GM12878 (cell line): ENCODE data around the gene TNK2. TPM values are rescaled to one million over a fixed set of nuclear protein-coding genes. Genes with fewer than 3 reads are reported as not detected.

Experiments used
- ATAC-seq: fragments of 200-7000 bp; cut with Tn5 transposase; 3 replicates; pipeline ENCODE4 v1.9.1; 2020; ENCODE audit warnings: mild to moderate bottlenecking, moderate library complexity
- BruUV-seq: library from RNA; stranded (reverse); fragments of 400-500 nt; replicated peaks from 2 replicates; lab custom pipeline; 2021; lab: Mats Ljungman, UMichigan
- CTCF ChIA-PET: fragments of 300-600 bp; sonication (Branson Sonifier 250); formaldehyde crosslinking; extraction: SDS; loops from one replicate; lab custom pipeline; 2021; ENCODE audit warnings: inconsistent platforms; lab: Yijun Ruan, JAX
- POLR2A ChIA-PET: fragments of 350-600 bp; formaldehyde crosslinking; extraction: SDS; loops from one replicate; lab custom pipeline; 2021; ENCODE audit warnings: inconsistent platforms; lab: Charles Lee
- RAD21 ChIA-PET: fragments of 300-600 bp; sonication (Branson Sonifier 250); formaldehyde crosslinking; loops from one replicate; lab custom pipeline; 2023; ENCODE audit warnings: antibody characterized with exemption; ENCODE audit not compliant: unreplicated experiment; lab: Charles Lee
- SMC1A ChIA-PET: fragments of 300-600 bp; sonication (Branson Sonifier 250); formaldehyde crosslinking; loops from one replicate; lab custom pipeline; 2023; ENCODE audit not compliant: unreplicated experiment, uncharacterized antibody; lab: Charles Lee
- DNase-seq: peaks from one replicate; pipeline ENCODE4 v3.0.0-alpha.2; 2011; ENCODE audit warnings: low read depth, low spot score
- FAIRE-seq: peaks from 3 replicates; lab custom pipeline; 2011; peaks lifted over from hg19 to GRCh38; lab: Jason Lieb, UNC
- H2AFZ ChIP-seq: 2 replicates; pipeline ENCODE4 v1.6.0; 2011; ENCODE audit warnings: low read depth, low read length, control low read depth; ENCODE audit not compliant: control insufficient read depth
- H3K27ac ChIP-seq: 2 replicates; pipeline ENCODE4 v1.5.1; 2011; ENCODE audit warnings: control low read depth; ENCODE audit not compliant: control insufficient read depth, insufficient read depth
- H3K27me3 ChIP-seq, 2 experiments: replicated peaks in 1 of 2; 2 replicates each; pipeline versions ENCODE4 v1.6.0 to v1.6.1; 2011; ENCODE audit warnings: low read length in 1 of 2; ENCODE audit not compliant: control insufficient read depth in 2 of 2, insufficient read depth in 2 of 2
- H3K36me3 ChIP-seq, 2 experiments: 2 replicates each; pipeline ENCODE4 v1.5.1; 2011; ENCODE audit warnings: low read length in 1 of 2; ENCODE audit not compliant: control insufficient read depth in 2 of 2, insufficient read depth in 2 of 2
- H3K4me1 ChIP-seq: 2 replicates; pipeline ENCODE4 v1.6.1; 2011; ENCODE audit warnings: mild to moderate bottlenecking, low read length, moderate library complexity, mixed read lengths; ENCODE audit not compliant: control insufficient read depth, insufficient read depth
- H3K4me2 ChIP-seq: 2 replicates; pipeline ENCODE4 v1.6.0; 2011; ENCODE audit warnings: control low read depth; ENCODE audit not compliant: control insufficient read depth, insufficient read depth
- H3K4me3 ChIP-seq: fragments of 200-600 bp; sonication (generic); 2 replicates; pipeline ENCODE4 v1.5.1; 2016
- H3K79me2 ChIP-seq: 2 replicates; pipeline ENCODE4 v1.6.0; 2011; ENCODE audit warnings: low read length; ENCODE audit not compliant: control insufficient read depth, insufficient read depth
- H3K9ac ChIP-seq: 2 replicates; pipeline ENCODE4 v1.8.0; 2011; ENCODE audit warnings: low read length, control low read depth, mixed read lengths; ENCODE audit not compliant: control insufficient read depth, insufficient read depth
- H3K9me3 ChIP-seq: replicated peaks from 3 replicates; pipeline ENCODE4 v1.5.1; 2011; ENCODE audit warnings: mild to moderate bottlenecking, low read length; ENCODE audit not compliant: control insufficient read depth, insufficient read depth
- H4K20me1 ChIP-seq: 2 replicates; pipeline ENCODE4 v1.6.0; 2011; ENCODE audit not compliant: control insufficient read depth, insufficient read depth
- NR2C2 ChIP-seq: IDR thresholded peaks from 2 replicates; pipeline ENCODE4 v1.6.1; 2011; ENCODE audit warnings: borderline replicate concordance, low read depth; ENCODE audit not compliant: control insufficient read depth, insufficient read length
- NR2F1 ChIP-seq: fragments of 450-650 bp; conservative IDR thresholded peaks from 2 replicates; pipeline ENCODE4 v1.6.1; 2017; ENCODE audit warnings: mild to moderate bottlenecking
- RFX5 ChIP-seq: IDR thresholded peaks from 2 replicates; pipeline ENCODE4 v1.6.1; 2011; ENCODE audit warnings: low read depth, low read length, improper control_type of control experiment
- TCF3 ChIP-seq: IDR thresholded peaks from 2 replicates; pipeline ENCODE4 v1.6.1; 2012; ENCODE audit warnings: low read depth, mild to moderate bottlenecking, low read length, borderline replicate concordance; ENCODE audit not compliant: insufficient read depth
- WGBS: methylation state at CpG from one replicate; pipeline ENCODE4 v1.1.6; 2016; ENCODE audit warnings: low lambda C conversion rate; ENCODE audit not compliant: insufficient replicate concordance, insufficient coverage; ENCODE audit errors: missing lambda C conversion rate; 5-methylcytosine and 5-hydroxymethylcytosine counted together
- in situ Hi-C: fragments of 300-500 bp; cut with MboI; formaldehyde crosslinking; loops from 9 replicates; pipeline ENCODE4 v1.14.3; 2018; ENCODE audit warnings: mixed read lengths
- intact Hi-C: fragments of 100-400 bp; cut with micrococcal nuclease; formaldehyde crosslinking; loops from one replicate; pipeline ENCODE4 v1.14.2; 2022; ENCODE audit not compliant: unreplicated experiment
- polyA plus RNA-seq, 11 experiments: library from polyadenylated mRNA; depleted of rRNA in 4 of 11; unstranded in 6 of 11; stranded (reverse) in 5 of 11; fragments of >200 nt; fragmentation: Nextera tagmentation in 4 of 11; fragmentation: Illumina TruSeq in 1 of 11; extraction: Ambion mirVana in 4 of 11; extraction: Trizol in 1 of 11; gene quantifications; 1 replicate in 1 of 11; 2 replicates in 10 of 11; pipeline versions ENCODE4 v1.2.1 to v1.2.3, GENCODE V29; 2011 to 2016; ENCODE audit warnings: inconsistent platforms in 2 of 11, missing spikeins in 2 of 11, low read depth in 1 of 11
- total RNA-seq, 4 experiments: library from RNA; depleted of rRNA in 3 of 4; stranded (reverse); fragments of >200 nt in 3 of 4; fragmentation: Illumina TruSeq in 1 of 4; extraction: Trizol in 1 of 4; gene quantifications; 2 replicates each; pipeline versions ENCODE4 v1.2.1 to v1.2.3, GENCODE V29; 2013 to 2021
- TF ChIP-seq, protein P1 (sequence below): fragments of 450-650 bp; IDR thresholded peaks from 2 replicates; pipeline ENCODE4 v1.6.1; 2017; ENCODE audit warnings: mild to moderate bottlenecking, moderate library complexity
- TF ChIP-seq, protein P2 (sequence below): IDR thresholded peaks from 2 replicates; pipeline ENCODE4 v1.6.1; 2012; ENCODE audit warnings: mild to moderate bottlenecking, low read depth, low read length
- TF ChIP-seq, protein P3 (sequence below): IDR thresholded peaks from 2 replicates; pipeline ENCODE4 v1.6.1; 2011; ENCODE audit warnings: borderline replicate concordance, low read depth, mild to moderate bottlenecking, moderate library complexity, mixed read lengths, low read length; ENCODE audit not compliant: insufficient read depth; ENCODE audit errors: extremely low read length
- TF ChIP-seq, protein P4 (sequence below): fragments of 450-650 bp; IDR thresholded peaks from 2 replicates; pipeline ENCODE4 v1.6.1; 2014; ENCODE audit warnings: mild to moderate bottlenecking
- TF ChIP-seq, protein P5 (sequence below): fragments of 450-650 bp; IDR thresholded peaks from 2 replicates; pipeline ENCODE4 v1.6.1; 2017; ENCODE audit warnings: borderline replicate concordance

Gene TNK2
- total and polyA plus RNA-seq, 10 of the 15 experiments (the other 5 are each of a cell fraction or from before 2014, with no cell fraction given): 0.13 to 47.8 (median 10.8) TPM

DNA sequence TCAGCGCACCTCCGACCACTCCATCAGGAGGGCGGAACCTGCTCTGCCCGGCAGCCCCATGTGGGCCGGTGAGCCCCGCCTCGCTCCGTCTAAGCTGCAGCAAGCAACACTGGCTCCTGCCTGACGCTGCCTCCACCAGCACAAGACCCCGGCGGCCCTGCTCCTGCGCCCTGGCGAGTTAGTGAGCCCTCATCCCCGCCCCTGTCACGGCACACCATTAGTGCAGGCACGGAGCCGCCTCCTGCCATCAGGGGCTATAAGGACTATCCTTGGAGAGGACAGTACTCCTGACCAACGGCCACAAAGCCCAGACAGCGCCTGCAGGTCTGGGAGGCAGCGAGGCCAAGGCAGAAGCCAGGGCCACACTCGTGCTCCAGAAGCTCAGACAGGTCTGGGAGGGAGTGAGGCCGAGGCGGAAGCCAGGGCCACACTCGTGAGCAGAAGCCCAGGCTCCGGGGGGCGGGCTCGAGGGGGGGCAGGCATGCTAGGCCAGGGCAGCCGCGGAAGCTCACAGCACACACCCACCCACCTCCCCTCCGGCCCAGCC is 39.4 kb downstream of the TNK2 start:
- no peaks in the 10 kb centered on the region for H3K27me3 ChIP-seq
- H3K4me1 ChIP-seq: no peaks in the 10 kb centered on the region
- no peak for DNase-seq
- peaks cover 0 to 17% of the 10 kb centered on the region in 2 experiments; a peak in 3 of 4 replicates for H3K36me3 ChIP-seq
- no peak overlapping the region for H3K9ac ChIP-seq
- no peak overlapping the region for H3K4me2 ChIP-seq
- no peak overlapping the region for H2AFZ ChIP-seq
- RAD21 ChIA-PET: no interaction called here
- no TSS peak for BruUV-seq
- H3K79me2 ChIP-seq: no peaks in the 10 kb centered on the region
- H4K20me1 ChIP-seq: no peaks in the 10 kb centered on the region
- FAIRE-seq: no peak
- H3K27ac ChIP-seq: no peak overlapping the region
- intact Hi-C loops: no loop called here
- in situ Hi-C loops: no loop called here
- no peak overlapping the region for H3K4me3 ChIP-seq
- POLR2A ChIA-PET: no interaction called here
- CTCF ChIA-PET: no interaction called here
- H3K9me3 ChIP-seq: no peaks in the 10 kb centered on the region
- ATAC-seq: no peak
- SMC1A ChIA-PET: no interaction called here
- TF ChIP-seq, protein P1, sequence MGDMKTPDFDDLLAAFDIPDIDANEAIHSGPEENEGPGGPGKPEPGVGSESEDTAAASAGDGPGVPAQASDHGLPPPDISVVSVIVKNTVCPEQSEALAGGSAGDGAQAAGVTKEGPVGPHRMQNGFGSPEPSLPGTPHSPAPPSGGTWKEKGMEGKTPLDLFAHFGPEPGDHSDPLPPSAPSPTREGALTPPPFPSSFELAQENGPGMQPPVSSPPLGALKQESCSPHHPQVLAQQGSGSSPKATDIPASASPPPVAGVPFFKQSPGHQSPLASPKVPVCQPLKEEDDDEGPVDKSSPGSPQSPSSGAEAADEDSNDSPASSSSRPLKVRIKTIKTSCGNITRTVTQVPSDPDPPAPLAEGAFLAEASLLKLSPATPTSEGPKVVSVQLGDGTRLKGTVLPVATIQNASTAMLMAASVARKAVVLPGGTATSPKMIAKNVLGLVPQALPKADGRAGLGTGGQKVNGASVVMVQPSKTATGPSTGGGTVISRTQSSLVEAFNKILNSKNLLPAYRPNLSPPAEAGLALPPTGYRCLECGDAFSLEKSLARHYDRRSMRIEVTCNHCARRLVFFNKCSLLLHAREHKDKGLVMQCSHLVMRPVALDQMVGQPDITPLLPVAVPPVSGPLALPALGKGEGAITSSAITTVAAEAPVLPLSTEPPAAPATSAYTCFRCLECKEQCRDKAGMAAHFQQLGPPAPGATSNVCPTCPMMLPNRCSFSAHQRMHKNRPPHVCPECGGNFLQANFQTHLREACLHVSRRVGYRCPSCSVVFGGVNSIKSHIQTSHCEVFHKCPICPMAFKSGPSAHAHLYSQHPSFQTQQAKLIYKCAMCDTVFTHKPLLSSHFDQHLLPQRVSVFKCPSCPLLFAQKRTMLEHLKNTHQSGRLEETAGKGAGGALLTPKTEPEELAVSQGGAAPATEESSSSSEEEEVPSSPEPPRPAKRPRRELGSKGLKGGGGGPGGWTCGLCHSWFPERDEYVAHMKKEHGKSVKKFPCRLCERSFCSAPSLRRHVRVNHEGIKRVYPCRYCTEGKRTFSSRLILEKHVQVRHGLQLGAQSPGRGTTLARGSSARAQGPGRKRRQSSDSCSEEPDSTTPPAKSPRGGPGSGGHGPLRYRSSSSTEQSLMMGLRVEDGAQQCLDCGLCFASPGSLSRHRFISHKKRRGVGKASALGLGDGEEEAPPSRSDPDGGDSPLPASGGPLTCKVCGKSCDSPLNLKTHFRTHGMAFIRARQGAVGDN: no peak
- no peak for TF ChIP-seq RFX5
- no peak for TF ChIP-seq TCF3
- no peak for TF ChIP-seq NR2C2
- TF ChIP-seq, protein P2, sequence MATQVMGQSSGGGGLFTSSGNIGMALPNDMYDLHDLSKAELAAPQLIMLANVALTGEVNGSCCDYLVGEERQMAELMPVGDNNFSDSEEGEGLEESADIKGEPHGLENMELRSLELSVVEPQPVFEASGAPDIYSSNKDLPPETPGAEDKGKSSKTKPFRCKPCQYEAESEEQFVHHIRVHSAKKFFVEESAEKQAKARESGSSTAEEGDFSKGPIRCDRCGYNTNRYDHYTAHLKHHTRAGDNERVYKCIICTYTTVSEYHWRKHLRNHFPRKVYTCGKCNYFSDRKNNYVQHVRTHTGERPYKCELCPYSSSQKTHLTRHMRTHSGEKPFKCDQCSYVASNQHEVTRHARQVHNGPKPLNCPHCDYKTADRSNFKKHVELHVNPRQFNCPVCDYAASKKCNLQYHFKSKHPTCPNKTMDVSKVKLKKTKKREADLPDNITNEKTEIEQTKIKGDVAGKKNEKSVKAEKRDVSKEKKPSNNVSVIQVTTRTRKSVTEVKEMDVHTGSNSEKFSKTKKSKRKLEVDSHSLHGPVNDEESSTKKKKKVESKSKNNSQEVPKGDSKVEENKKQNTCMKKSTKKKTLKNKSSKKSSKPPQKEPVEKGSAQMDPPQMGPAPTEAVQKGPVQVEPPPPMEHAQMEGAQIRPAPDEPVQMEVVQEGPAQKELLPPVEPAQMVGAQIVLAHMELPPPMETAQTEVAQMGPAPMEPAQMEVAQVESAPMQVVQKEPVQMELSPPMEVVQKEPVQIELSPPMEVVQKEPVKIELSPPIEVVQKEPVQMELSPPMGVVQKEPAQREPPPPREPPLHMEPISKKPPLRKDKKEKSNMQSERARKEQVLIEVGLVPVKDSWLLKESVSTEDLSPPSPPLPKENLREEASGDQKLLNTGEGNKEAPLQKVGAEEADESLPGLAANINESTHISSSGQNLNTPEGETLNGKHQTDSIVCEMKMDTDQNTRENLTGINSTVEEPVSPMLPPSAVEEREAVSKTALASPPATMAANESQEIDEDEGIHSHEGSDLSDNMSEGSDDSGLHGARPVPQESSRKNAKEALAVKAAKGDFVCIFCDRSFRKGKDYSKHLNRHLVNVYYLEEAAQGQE: no peak
- TF ChIP-seq, protein P3, sequence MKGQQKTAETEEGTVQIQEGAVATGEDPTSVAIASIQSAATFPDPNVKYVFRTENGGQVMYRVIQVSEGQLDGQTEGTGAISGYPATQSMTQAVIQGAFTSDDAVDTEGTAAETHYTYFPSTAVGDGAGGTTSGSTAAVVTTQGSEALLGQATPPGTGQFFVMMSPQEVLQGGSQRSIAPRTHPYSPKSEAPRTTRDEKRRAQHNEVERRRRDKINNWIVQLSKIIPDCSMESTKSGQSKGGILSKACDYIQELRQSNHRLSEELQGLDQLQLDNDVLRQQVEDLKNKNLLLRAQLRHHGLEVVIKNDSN: no peak
- TF ChIP-seq, protein P4, sequence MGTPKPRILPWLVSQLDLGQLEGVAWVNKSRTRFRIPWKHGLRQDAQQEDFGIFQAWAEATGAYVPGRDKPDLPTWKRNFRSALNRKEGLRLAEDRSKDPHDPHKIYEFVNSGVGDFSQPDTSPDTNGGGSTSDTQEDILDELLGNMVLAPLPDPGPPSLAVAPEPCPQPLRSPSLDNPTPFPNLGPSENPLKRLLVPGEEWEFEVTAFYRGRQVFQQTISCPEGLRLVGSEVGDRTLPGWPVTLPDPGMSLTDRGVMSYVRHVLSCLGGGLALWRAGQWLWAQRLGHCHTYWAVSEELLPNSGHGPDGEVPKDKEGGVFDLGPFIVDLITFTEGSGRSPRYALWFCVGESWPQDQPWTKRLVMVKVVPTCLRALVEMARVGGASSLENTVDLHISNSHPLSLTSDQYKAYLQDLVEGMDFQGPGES: no peak
- TF ChIP-seq, protein P5, sequence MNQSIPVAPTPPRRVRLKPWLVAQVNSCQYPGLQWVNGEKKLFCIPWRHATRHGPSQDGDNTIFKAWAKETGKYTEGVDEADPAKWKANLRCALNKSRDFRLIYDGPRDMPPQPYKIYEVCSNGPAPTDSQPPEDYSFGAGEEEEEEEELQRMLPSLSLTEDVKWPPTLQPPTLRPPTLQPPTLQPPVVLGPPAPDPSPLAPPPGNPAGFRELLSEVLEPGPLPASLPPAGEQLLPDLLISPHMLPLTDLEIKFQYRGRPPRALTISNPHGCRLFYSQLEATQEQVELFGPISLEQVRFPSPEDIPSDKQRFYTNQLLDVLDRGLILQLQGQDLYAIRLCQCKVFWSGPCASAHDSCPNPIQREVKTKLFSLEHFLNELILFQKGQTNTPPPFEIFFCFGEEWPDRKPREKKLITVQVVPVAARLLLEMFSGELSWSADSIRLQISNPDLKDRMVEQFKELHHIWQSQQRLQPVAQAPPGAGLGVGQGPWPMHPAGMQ: no peak
- no peak for TF ChIP-seq NR2F1
- 95% methylated on average over 27 of the region's 30 CpGs for WGBS
